Endothelial cell of umbilical vein (primary cell): ENCODE data around the gene ENTR1. TPM values are rescaled to one million over a fixed set of nuclear protein-coding genes. Genes with fewer than 3 reads are reported as not detected.

Experiments used
- BruUV-seq: library from RNA; stranded (reverse); fragments of 400-500 nt; replicated peaks from 2 replicates; lab custom pipeline; 2021; lab: Mats Ljungman, UMichigan
- CTCF ChIA-PET: fragments of 300-600, 350-600 bp; sonication (Branson Sonifier 250); formaldehyde crosslinking; loops from one replicate; lab custom pipeline; 2021; ENCODE audit warnings: antibody characterized with exemption, inconsistent platforms; lab: Charles Lee
- POLR2A ChIA-PET: fragments of 300-600, 350-600 bp; sonication (Branson Sonifier 250); formaldehyde crosslinking; loops from one replicate; lab custom pipeline; 2021; ENCODE audit warnings: antibody characterized with exemption, inconsistent platforms; lab: Charles Lee
- DNase-seq: peaks from one replicate; pipeline ENCODE4 v3.0.0-alpha.2; 2011; ENCODE audit warnings: low read depth, low spot score
- FAIRE-seq: peaks from 2 replicates; lab custom pipeline; 2011; peaks lifted over from hg19 to GRCh38; lab: Jason Lieb, UNC
- H2AFZ ChIP-seq: 2 replicates; pipeline ENCODE4 v1.6.0; 2012; ENCODE audit warnings: low read depth, low read length, control low read depth, inconsistent platforms
- H3K27ac ChIP-seq: 2 replicates; pipeline ENCODE4 v1.5.1; 2011; ENCODE audit warnings: low read depth, mild to moderate bottlenecking, control low read depth, low read length, moderate library complexity; ENCODE audit not compliant: insufficient read depth
- H3K27me3 ChIP-seq, 2 experiments: 2 replicates each; pipeline versions ENCODE4 v1.6.0 to v1.6.1; 2011; ENCODE audit warnings: low read length in 2 of 2, mixed read lengths in 1 of 2; ENCODE audit not compliant: control insufficient read depth in 2 of 2, insufficient read depth in 2 of 2
- H3K36me3 ChIP-seq, 2 experiments: 2 replicates in 1 of 2; 3 replicates in 1 of 2; pipeline ENCODE4 v1.5.1; 2011; ENCODE audit warnings: low read length in 2 of 2, mild to moderate bottlenecking in 1 of 2, moderate library complexity in 1 of 2; ENCODE audit not compliant: control insufficient read depth in 2 of 2, insufficient read depth in 2 of 2; ENCODE audit errors: extremely low read depth in 1 of 2
- H3K4me1 ChIP-seq: 3 replicates; pipeline ENCODE4 v1.5.1; 2011; ENCODE audit warnings: mild to moderate bottlenecking, low read length; ENCODE audit not compliant: control insufficient read depth, insufficient read depth; ENCODE audit errors: extremely low read depth
- H3K4me2 ChIP-seq: 2 replicates; pipeline ENCODE4 v1.6.1; 2011; ENCODE audit warnings: low read length, control low read depth, mixed read lengths; ENCODE audit not compliant: insufficient read depth
- H3K4me3 ChIP-seq, 3 experiments: fragments of 200-600 bp in 1 of 3; sonication (generic), shearing (Covaris generic) in 1 of 3; replicated peaks in 1 of 3; 2 replicates each; pipeline ENCODE4 v1.5.1; 2011 to 2016; ENCODE audit warnings: control low read depth in 3 of 3, low read length in 3 of 3, mild to moderate bottlenecking in 2 of 3, inconsistent platforms in 1 of 3, low read depth in 1 of 3, moderate library complexity in 1 of 3; ENCODE audit not compliant: insufficient read depth in 1 of 3
- H3K79me2 ChIP-seq: 2 replicates; pipeline ENCODE4 v1.6.0; 2012; ENCODE audit warnings: low read length, inconsistent platforms; ENCODE audit not compliant: control insufficient read depth, insufficient read depth
- H3K9ac ChIP-seq: replicated peaks from 2 replicates; pipeline ENCODE3; 2011; ENCODE audit warnings: low read length, control low read depth; ENCODE audit not compliant: insufficient read depth; ENCODE audit errors: extremely low read depth
- H3K9me1 ChIP-seq: replicated peaks from 3 replicates; pipeline ENCODE4 v1.6.0; 2011; ENCODE audit warnings: mild to moderate bottlenecking, low read length; ENCODE audit not compliant: control insufficient read depth, insufficient read depth; ENCODE audit errors: extremely low read depth
- H3K9me3 ChIP-seq: replicated peaks from 2 replicates; pipeline ENCODE4 v1.5.1; 2012; ENCODE audit warnings: low read length, inconsistent platforms; ENCODE audit not compliant: control insufficient read depth, insufficient read depth
- H4K20me1 ChIP-seq: replicated peaks from 2 replicates; pipeline ENCODE3; 2011; ENCODE audit warnings: mild to moderate bottlenecking, low read length; ENCODE audit not compliant: control insufficient read depth, insufficient read depth; ENCODE audit errors: extremely low read depth
- CTCF ChIP-seq, 2 donors: IDR thresholded peaks; 1 replicate in 1 of 2; 2 replicates in 1 of 2; pipeline ENCODE4 v1.5.1; 2011; ENCODE audit warnings: low read length in 2 of 2, mild to moderate bottlenecking in 2 of 2, moderate library complexity in 2 of 2, control low read depth in 1 of 2, inconsistent platforms in 1 of 2, low read depth in 1 of 2; ENCODE audit not compliant: insufficient read depth in 1 of 2; ENCODE audit errors: extremely low read depth in 1 of 2
- EZH2 ChIP-seq: IDR thresholded peaks from 2 replicates; pipeline ENCODE4 v1.6.1; 2012; ENCODE audit warnings: borderline replicate concordance, low read depth, mild to moderate bottlenecking, moderate library complexity, low read length, inconsistent platforms; ENCODE audit not compliant: severe bottlenecking
- FOS ChIP-seq: IDR thresholded peaks from 2 replicates; pipeline ENCODE4 v1.6.1; 2011; ENCODE audit warnings: mild to moderate bottlenecking, low read length, moderate library complexity, borderline replicate concordance; ENCODE audit not compliant: insufficient read depth
- GATA2 ChIP-seq: IDR thresholded peaks from 2 replicates; pipeline ENCODE4 v1.7.0; 2011; ENCODE audit warnings: low read depth, mild to moderate bottlenecking, moderate library complexity, mixed read lengths, low read length; ENCODE audit not compliant: insufficient read length, insufficient read depth
- JUN ChIP-seq: IDR thresholded peaks from 2 replicates; pipeline ENCODE4 v1.6.1; 2011; ENCODE audit warnings: borderline replicate concordance, low read depth; ENCODE audit not compliant: insufficient read length, insufficient read depth
- MAX ChIP-seq: IDR thresholded peaks from 2 replicates; pipeline ENCODE4 v1.6.1; 2011; ENCODE audit not compliant: insufficient read depth, insufficient read length
- MYC ChIP-seq: IDR thresholded peaks from one replicate; pipeline ENCODE4 v1.6.1; 2011; ENCODE audit warnings: mild to moderate bottlenecking, low read depth, low read length
- POLR2A ChIP-seq: IDR thresholded peaks from 2 replicates; pipeline ENCODE4 v1.6.1; 2012; ENCODE audit warnings: low read depth, mild to moderate bottlenecking, control low read depth, low read length
- POLR2AphosphoS5 ChIP-seq: IDR thresholded peaks from 2 replicates; pipeline ENCODE4 v1.6.1; 2012; ENCODE audit warnings: low read depth, mild to moderate bottlenecking, control low read depth, low read length, moderate library complexity; ENCODE audit not compliant: insufficient read depth
- dilution Hi-C: fragments of 300-500 bp; cut with MboI; formaldehyde crosslinking; loops from one replicate; pipeline ENCODE4 v1.15.0; 2019; ENCODE audit warnings: low sequenced_read_pairs; ENCODE audit not compliant: extremely low pct_ligation_motif_present
- intact Hi-C: fragments of 100-400 bp; cut with micrococcal nuclease; formaldehyde crosslinking; loops from one replicate; pipeline ENCODE4 v1.10.0; 2022
- polyA plus RNA-seq, 4 experiments: library from polyadenylated mRNA; depleted of rRNA in 3 of 4; stranded (reverse) in 3 of 4; unstranded in 1 of 4; fragments of >200 nt; gene quantifications; 2 replicates each; pipeline versions ENCODE4 v1.2.1 to v1.2.3, GENCODE V29; 2011 to 2012; ENCODE audit warnings: missing spikeins in 1 of 4
- total RNA-seq: library from RNA; stranded (reverse); gene quantifications from 2 replicates; pipeline ENCODE4 v1.2.3, GENCODE V29; 2021

ENTR1 gene
- total and polyA plus RNA-seq, 2 donors (not counting 3 experiments of a cell fraction or from before 2014, with no cell fraction given) = 36.0 to 61.6 TPM

GRCh38 chr9:136385015-136385414 is 25.4 kb downstream of the ENTR1 start:
- H3K4me3 ChIP-seq = no peak overlapping the region
- H4K20me1 ChIP-seq = no peaks in the 10 kb centered on the region
- no peaks in the 10 kb centered on the region for H3K9me1 ChIP-seq
- no peaks in the 10 kb centered on the region for H3K9me3 ChIP-seq
- no peak overlapping the region for H3K27ac ChIP-seq
- no peak overlapping the region for H2AFZ ChIP-seq
- peaks cover 4 to 67% of the 10 kb centered on the region in 2 experiments for H3K36me3 ChIP-seq
- H3K9ac ChIP-seq = no peak overlapping the region
- H3K27me3 ChIP-seq = no peaks in the 10 kb centered on the region
- ChIA-PET CTCF (no interaction called here), POLR2A (no interaction called here)
- no peaks in the 10 kb centered on the region for H3K4me1 ChIP-seq
- no peaks in the 10 kb centered on the region for H3K79me2 ChIP-seq
- TF ChIP-seq JUN = no peak
- no peak for TF ChIP-seq CTCF (IDR thresholded peaks at IDR 0.05; ENCODE audit: extremely low read depth in 1 of 2, insufficient read depth in 1 of 2, low read depth in 1 of 2, low read length in 2 of 2)
- no peak for TF ChIP-seq MAX
- TF ChIP-seq POLR2AphosphoS5 = no peak
- TF ChIP-seq GATA2 = no peak
- TF ChIP-seq MYC = no peak
- no peak for TF ChIP-seq POLR2A
- no peak for TF ChIP-seq FOS
- no peak for TF ChIP-seq EZH2
- intact Hi-C loops (no loop called here), dilution Hi-C loops (no loop called here)
- DNase-seq = no peak
- FAIRE-seq = no peak
- no TSS peak for BruUV-seq
- H3K4me2 ChIP-seq = no peak overlapping the region
